HEK293T (cell line): ENCODE results near the gene HPS6.

Experiments used
- ARNT ChIP-seq: fragments of 450-650 bp; IDR thresholded peaks from 2 replicates; pipeline ENCODE4 v1.6.1; 2017; ENCODE audit warnings: mild to moderate bottlenecking
- BHLHE40 ChIP-seq: fragments of 450-650 bp; IDR thresholded peaks from 2 replicates; pipeline ENCODE4 v1.6.1; 2016; ENCODE audit warnings: mild to moderate bottlenecking, moderate library complexity, borderline replicate concordance
- FOXK2 ChIP-seq: fragments of 450-650 bp; IDR thresholded peaks from 2 replicates; pipeline ENCODE4 v1.6.1; 2016; ENCODE audit warnings: mild to moderate bottlenecking
- FOXM1 ChIP-seq: fragments of 450-650 bp; IDR thresholded peaks from 2 replicates; pipeline ENCODE4 v1.6.1; 2017; ENCODE audit warnings: mild to moderate bottlenecking, borderline replicate concordance
- SP1 ChIP-seq: fragments of 450-650 bp; IDR thresholded peaks from 2 replicates; pipeline ENCODE4 v1.6.1; 2017
- SUZ12 ChIP-seq: fragments of 450-650 bp; IDR thresholded peaks from 2 replicates; pipeline ENCODE4 v1.6.1; 2016; ENCODE audit warnings: mild to moderate bottlenecking
- TF ChIP-seq, protein P1 (sequence below): fragments of 450-650 bp; IDR thresholded peaks from 2 replicates; pipeline ENCODE4 v1.6.1; 2016

DNA sequence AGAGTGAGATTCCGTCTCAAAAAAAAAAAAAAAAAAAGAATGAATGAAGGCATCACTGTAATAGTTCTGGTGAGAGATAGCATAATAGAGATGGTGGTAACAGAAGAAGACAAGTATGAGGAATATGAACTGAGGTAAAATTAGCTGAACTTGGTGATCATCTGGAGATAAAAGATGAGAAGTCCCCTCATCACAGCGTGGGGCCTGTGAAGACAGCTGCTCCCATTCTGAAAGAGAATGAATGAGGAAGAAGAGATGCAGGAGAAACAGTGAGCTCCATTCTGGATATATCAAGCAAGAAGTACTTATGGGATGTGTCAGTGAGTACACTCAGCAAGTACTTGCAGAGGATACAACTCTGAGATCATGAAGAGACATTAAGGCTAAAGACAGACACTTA is 37.9 kb upstream of the HPS6 start:
- TF ChIP-seq FOXK2 (no peak), BHLHE40 (no peak), SP1 (no peak), SUZ12 (no peak), FOXM1 (no peak), ARNT (no peak)
- TF ChIP-seq, protein P1, sequence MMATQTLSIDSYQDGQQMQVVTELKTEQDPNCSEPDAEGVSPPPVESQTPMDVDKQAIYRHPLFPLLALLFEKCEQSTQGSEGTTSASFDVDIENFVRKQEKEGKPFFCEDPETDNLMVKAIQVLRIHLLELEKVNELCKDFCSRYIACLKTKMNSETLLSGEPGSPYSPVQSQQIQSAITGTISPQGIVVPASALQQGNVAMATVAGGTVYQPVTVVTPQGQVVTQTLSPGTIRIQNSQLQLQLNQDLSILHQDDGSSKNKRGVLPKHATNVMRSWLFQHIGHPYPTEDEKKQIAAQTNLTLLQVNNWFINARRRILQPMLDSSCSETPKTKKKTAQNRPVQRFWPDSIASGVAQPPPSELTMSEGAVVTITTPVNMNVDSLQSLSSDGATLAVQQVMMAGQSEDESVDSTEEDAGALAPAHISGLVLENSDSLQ: no peak
